IMR-90 (cell line): Measurements from ENCODE around the gene FUBP1. TPM values are rescaled to one million over a fixed set of nuclear protein-coding genes. Genes with fewer than 3 reads are reported as not detected.

ENCODE experiments used
- ATAC-seq: fragments of 200-7000 bp; cut with Tn5 transposase; 2 replicates; pipeline ENCODE4 v1.9.1; 2020; ENCODE audit warnings: low read depth, mild to moderate bottlenecking, moderate library complexity
- BruUV-seq: library from RNA; stranded (reverse); fragments of 400-500 nt; replicated peaks from 2 replicates; lab custom pipeline; 2021; lab: Mats Ljungman, UMichigan
- CTCF ChIA-PET: fragments of 300-600 bp; formaldehyde crosslinking; extraction: SDS; loops from one replicate; lab custom pipeline; 2021; ENCODE audit warnings: antibody characterized with exemption; lab: Yijun Ruan, JAX
- POLR2A ChIA-PET: fragments of 300-600 bp; sonication (Branson Sonifier 250); formaldehyde crosslinking; loops from one replicate; lab custom pipeline; 2022; ENCODE audit warnings: antibody characterized with exemption; ENCODE audit not compliant: unreplicated experiment; lab: Charles Lee
- DNase-seq: peaks from one replicate; pipeline ENCODE4 v3.0.0; 2013
- H2AFZ ChIP-seq: replicated peaks from 2 replicates; pipeline ENCODE3; 2013; ENCODE audit warnings: low read length, mild to moderate bottlenecking; ENCODE audit not compliant: poor library complexity
- H2AK5ac ChIP-seq: 2 replicates; pipeline ENCODE4 v1.6.1; 2013; ENCODE audit warnings: low read depth, low read length, inconsistent platforms
- H2AK9ac ChIP-seq: replicated peaks from 2 replicates; pipeline ENCODE3; 2013; ENCODE audit warnings: mild to moderate bottlenecking, low read depth, low read length, moderate library complexity; ENCODE audit not compliant: poor library complexity
- H2BK120ac ChIP-seq: 2 replicates; pipeline ENCODE4 v1.6.1; 2013; ENCODE audit warnings: low read depth, low read length, inconsistent platforms
- H2BK15ac ChIP-seq: 3 replicates; pipeline ENCODE4 v1.6.1; 2013; ENCODE audit warnings: low read depth, low read length, inconsistent platforms
- H2BK20ac ChIP-seq: 2 replicates; pipeline ENCODE4 v1.6.1; 2013; ENCODE audit warnings: low read depth, mild to moderate bottlenecking, inconsistent platforms, low read length, moderate library complexity
- H2BK5ac ChIP-seq: 2 replicates; pipeline ENCODE4 v1.6.1; 2013; ENCODE audit warnings: mild to moderate bottlenecking, low read depth, low read length, inconsistent platforms; ENCODE audit not compliant: poor library complexity, severe bottlenecking
- H3K14ac ChIP-seq: replicated peaks from 2 replicates; pipeline ENCODE4 v1.6.1; 2013; ENCODE audit warnings: low read depth, low read length, inconsistent platforms
- H3K18ac ChIP-seq: 2 replicates; pipeline ENCODE4 v1.6.1; 2013; ENCODE audit warnings: low read depth, low read length, control low read depth
- H3K23ac ChIP-seq: 2 replicates; pipeline ENCODE4 v1.6.1; 2013; ENCODE audit warnings: low read depth, low read length, inconsistent platforms
- H3K27ac ChIP-seq: 2 replicates; pipeline ENCODE4 v1.5.1; 2013; ENCODE audit warnings: mild to moderate bottlenecking, control low read depth, low read length; ENCODE audit not compliant: insufficient read depth
- H3K27me3 ChIP-seq: 2 replicates; pipeline ENCODE4 v1.6.1; 2013; ENCODE audit warnings: low read length; ENCODE audit not compliant: control insufficient read depth, insufficient read depth
- H3K36me3 ChIP-seq: 2 replicates; pipeline ENCODE4 v1.6.1; 2013; ENCODE audit warnings: low read length, mixed read lengths; ENCODE audit not compliant: control insufficient read depth, insufficient read depth
- H3K4ac ChIP-seq: 2 replicates; pipeline ENCODE4 v1.6.1; 2013; ENCODE audit warnings: low read depth, low read length, inconsistent platforms
- H3K4me1 ChIP-seq: 2 replicates; pipeline ENCODE4 v1.6.1; 2013; ENCODE audit warnings: low read length, mixed read lengths; ENCODE audit not compliant: control insufficient read depth, insufficient read depth
- H3K4me2 ChIP-seq: 2 replicates; pipeline ENCODE4 v1.6.1; 2013; ENCODE audit warnings: low read depth, mild to moderate bottlenecking, control low read depth, low read length, moderate library complexity
- H3K4me3 ChIP-seq: 2 replicates; pipeline ENCODE4 v1.5.1; 2013; ENCODE audit warnings: low read depth, mild to moderate bottlenecking, control low read depth, low read length, moderate library complexity; ENCODE audit not compliant: insufficient read depth
- H3K56ac ChIP-seq: 2 replicates; pipeline ENCODE4 v1.6.1; 2013; ENCODE audit warnings: low read length, inconsistent platforms; ENCODE audit not compliant: insufficient read depth; ENCODE audit errors: extremely low read depth
- H3K79me1 ChIP-seq, 2 experiments: 2 replicates each; pipeline ENCODE4 v1.6.1; 2013; ENCODE audit warnings: low read length in 2 of 2, inconsistent platforms in 1 of 2, low read depth in 1 of 2
- H3K9ac ChIP-seq: 2 replicates; pipeline ENCODE4 v1.6.1; 2013; ENCODE audit warnings: low read depth, low read length, control low read depth
- H3K9me1 ChIP-seq: 2 replicates; pipeline ENCODE4 v1.6.1; 2013; ENCODE audit warnings: low read length, inconsistent platforms; ENCODE audit not compliant: insufficient read depth
- H3K9me3 ChIP-seq: 2 replicates; pipeline ENCODE4 v1.6.1; 2013; ENCODE audit warnings: low read length; ENCODE audit not compliant: control insufficient read depth, insufficient read depth
- H4K20me1 ChIP-seq: 2 replicates; pipeline ENCODE4 v1.6.1; 2013; ENCODE audit warnings: low read length, inconsistent platforms; ENCODE audit not compliant: insufficient read depth
- H4K5ac ChIP-seq: 2 replicates; pipeline ENCODE4 v1.6.1; 2013; ENCODE audit warnings: mild to moderate bottlenecking, low read depth, low read length, control low read depth
- H4K8ac ChIP-seq, 2 experiments: 2 replicates each; pipeline ENCODE4 v1.6.1; 2013; ENCODE audit warnings: low read depth in 2 of 2, low read length in 2 of 2, control low read depth in 1 of 2, inconsistent platforms in 1 of 2
- H4K91ac ChIP-seq: 2 replicates; pipeline ENCODE4 v1.6.1; 2013; ENCODE audit warnings: low read depth, low read length, inconsistent platforms; ENCODE audit not compliant: insufficient read depth
- BHLHE40 ChIP-seq: fragments of 150-350 bp; IDR thresholded peaks from 2 replicates; pipeline ENCODE4 v1.6.1; 2016; ENCODE audit warnings: mild to moderate bottlenecking, low read depth, low read length
- CEBPB ChIP-seq: IDR thresholded peaks from 2 replicates; pipeline ENCODE4 v1.6.1; 2012; ENCODE audit warnings: low read depth, low read length, improper control_type of control experiment
- CHD1 ChIP-seq: IDR thresholded peaks from 2 replicates; pipeline ENCODE4 v1.6.1; 2012; ENCODE audit warnings: low read depth, low read length, improper control_type of control experiment
- CTCF ChIP-seq: conservative IDR thresholded peaks from 2 replicates; pipeline ENCODE4 v1.5.1; 2012; ENCODE audit warnings: mild to moderate bottlenecking, low read depth, low read length, improper control_type of control experiment
- ELK1 ChIP-seq: fragments of 150-350 bp; IDR thresholded peaks from 2 replicates; pipeline ENCODE4 v1.6.1; 2016; ENCODE audit warnings: low read depth, mild to moderate bottlenecking, low read length, moderate library complexity, borderline replicate concordance
- FOS ChIP-seq: fragments of 150-350 bp; IDR thresholded peaks from 2 replicates; pipeline ENCODE4 v1.6.1; 2016; ENCODE audit warnings: low read depth, low read length
- MAFK ChIP-seq: IDR thresholded peaks from 2 replicates; pipeline ENCODE4 v1.6.1; 2012; ENCODE audit warnings: low read depth, low read length, improper control_type of control experiment
- MAZ ChIP-seq: IDR thresholded peaks from 2 replicates; pipeline ENCODE4 v1.6.1; 2012; ENCODE audit warnings: low read depth, mild to moderate bottlenecking, low read length, improper control_type of control experiment, moderate library complexity, borderline replicate concordance
- MXI1 ChIP-seq: IDR thresholded peaks from 2 replicates; pipeline ENCODE4 v1.6.1; 2012; ENCODE audit warnings: low read depth, mild to moderate bottlenecking, low read length, moderate library complexity, borderline replicate concordance
- NFE2L2 ChIP-seq: fragments of 150-350 bp; IDR thresholded peaks from 2 replicates; pipeline ENCODE4 v1.6.1; 2016; ENCODE audit warnings: low read depth, mild to moderate bottlenecking, low read length
- POLR2A ChIP-seq: IDR thresholded peaks from 2 replicates; pipeline ENCODE4 v1.6.1; 2012; ENCODE audit warnings: mild to moderate bottlenecking, low read depth, low read length
- RAD21 ChIP-seq: IDR thresholded peaks from 2 replicates; pipeline ENCODE4 v1.6.1; 2012; ENCODE audit warnings: low read length, improper control_type of control experiment
- RCOR1 ChIP-seq: IDR thresholded peaks from 2 replicates; pipeline ENCODE4 v1.6.1; 2012; ENCODE audit warnings: mild to moderate bottlenecking, low read length, improper control_type of control experiment; ENCODE audit not compliant: insufficient replicate concordance
- RFX5 ChIP-seq: IDR thresholded peaks from 2 replicates; pipeline ENCODE4 v1.8.0; 2012; ENCODE audit warnings: low read depth, mild to moderate bottlenecking, low read length, moderate library complexity
- SMC3 ChIP-seq: fragments of 150-350 bp; IDR thresholded peaks from 2 replicates; pipeline ENCODE4 v1.6.1; 2016; ENCODE audit warnings: low read depth, mild to moderate bottlenecking, antibody characterized with exemption, low read length, moderate library complexity
- USF2 ChIP-seq: fragments of 150-350 bp; IDR thresholded peaks from 2 replicates; pipeline ENCODE4 v1.6.1; 2017; ENCODE audit warnings: mild to moderate bottlenecking, antibody characterized with exemption, low read length, low read depth
- WGBS, 2 experiments: methylation state at CpG; one replicate each; pipeline versions ENCODE4 v1.1.5 to v1.1.7; 2013; ENCODE audit warnings: missing lambda C conversion rate in 2 of 2; ENCODE audit not compliant: insufficient read length in 1 of 2; ENCODE audit errors: extremely low coverage in 2 of 2; 5-methylcytosine and 5-hydroxymethylcytosine counted together
- dilution Hi-C: fragments of 300-500 bp; cut with HindIII; formaldehyde crosslinking; loops from one replicate; pipeline ENCODE4 v1.14.3; 2018; ENCODE audit warnings: low sequenced_read_pairs; ENCODE audit not compliant: unreplicated experiment
- in situ Hi-C: fragments of 300-500 bp; cut with MboI; formaldehyde crosslinking; loops from 3 replicates; pipeline ENCODE4 v1.14.3; 2019; ENCODE audit warnings: low sequenced_read_pairs, inconsistent platforms, mixed read lengths
- intact Hi-C: fragments of 100-400 bp; cut with micrococcal nuclease; formaldehyde crosslinking; loops from 2 replicates; pipeline ENCODE4 v1.10.0; 2022
- polyA plus RNA-seq, 3 experiments: library from polyadenylated mRNA; depleted of rRNA; stranded (reverse); fragments of >200 nt; gene quantifications; 2 replicates each; pipeline ENCODE4 v1.2.3, GENCODE V29; 2012; ENCODE audit warnings: low replicate concordance in 1 of 3
- total RNA-seq: library from RNA; depleted of rRNA; stranded (reverse); fragments of >200 nt; gene quantifications from 2 replicates; pipeline ENCODE4 v1.2.3, GENCODE V29; 2012

The FUBP1 gene
- total and polyA plus RNA-seq, 2 of the 4 experiments (the other 2 are of a cell fraction) = 94.7 to 129 TPM

GRCh38 chr1:77990629-77991204 lies 11.8 kb upstream of the FUBP1 start:
- CTCF ChIA-PET = interaction anchor here (0.6 to 1.3 kb wide), 2 partner anchors 11 to 12 kb away, joined by 3 to 4 read pairs; partner anchors contain the start of gene FUBP1
- no peak for ATAC-seq
- WGBS, 2 experiments = 100% methylated on average over 1 of the region's 3 CpGs; no CpG with 5 or more reads in 1 of the 2 experiments

More at GRCh38 chr1:77990629-77991204, 11.8 kb upstream of the FUBP1 start:
- in situ Hi-C loops = no loop called here
- H3K4me2 ChIP-seq = no peak overlapping the region
- H3K14ac ChIP-seq = no peak overlapping the region
- no TSS peak for BruUV-seq
- no peak overlapping the region for H2AK9ac ChIP-seq
- H2BK15ac ChIP-seq = no peak overlapping the region
- no peak overlapping the region for H4K5ac ChIP-seq
- H3K4ac ChIP-seq = no peak overlapping the region
- no peak overlapping the region for H3K27ac ChIP-seq
- H4K91ac ChIP-seq = no peak overlapping the region
- no peaks in the 10 kb centered on the region for H3K9me3 ChIP-seq
- no peak overlapping the region for H2BK20ac ChIP-seq
- no peak overlapping the region for H2BK120ac ChIP-seq
- H3K4me1 ChIP-seq = peaks cover 4% of the 10 kb centered on the region; the same call in 1 of the 2 replicates
- H4K8ac ChIP-seq = no peak overlapping the region
- no peak overlapping the region for H2AFZ ChIP-seq
- DNase-seq = no peak
- dilution Hi-C loops = no loop called here
- no peak overlapping the region for H3K56ac ChIP-seq
- H3K23ac ChIP-seq = no peak overlapping the region
- intact Hi-C loops = no loop called here
- peaks cover 37 to 63% of the 10 kb centered on the region in 2 experiments for H3K79me1 ChIP-seq
- no peak overlapping the region for H3K9ac ChIP-seq
- POLR2A ChIA-PET = no interaction called here
- H3K36me3 ChIP-seq = peaks cover 9% of the 10 kb centered on the region
- no peaks in the 10 kb centered on the region for H3K27me3 ChIP-seq
- H4K20me1 ChIP-seq = no peaks in the 10 kb centered on the region
- H3K18ac ChIP-seq = no peak overlapping the region
- no peak overlapping the region for H2AK5ac ChIP-seq
- TF ChIP-seq MXI1 (no peak), MAZ (no peak), MAFK (no peak), NFE2L2 (no peak), RFX5 (no peak), CEBPB (no peak), CTCF (no peak), BHLHE40 (no peak), POLR2A (no peak), RCOR1 (no peak), USF2 (no peak), FOS (no peak), RAD21 (no peak), ELK1 (no peak), CHD1 (no peak), SMC3 (no peak)
- no peak overlapping the region for H2BK5ac ChIP-seq
- peaks cover 10% of the 10 kb centered on the region for H3K9me1 ChIP-seq
- H3K4me3 ChIP-seq = no peak overlapping the region
